G401 (cell line): ENCODE measurements around the gene LRRC14B. TPM values are rescaled to one million over a fixed set of nuclear protein-coding genes. Genes with fewer than 3 reads are reported as not detected.
"Not testable (repeated sequence)": the region's sequence is repeated elsewhere in the genome, so short reads cannot be mapped to it uniquely, and the experiment has no call there.

Source experiments
- DNase-seq: peaks from one replicate; pipeline ENCODE4 v3.0.0-alpha.2; 2015; ENCODE audit warnings: low spot score
- in situ Hi-C: cut with HindIII; loops from 2 replicates; pipeline ENCODE4 v1.10.0; 2016; ENCODE audit warnings: low sequenced_read_pairs, mixed read lengths
- total RNA-seq: library from RNA; depleted of rRNA; stranded (reverse); fragments of >200 nt; shearing (Covaris generic); gene quantifications from 2 replicates; pipeline ENCODE4 v1.2.3, GENCODE V29; 2014

LRRC14B gene
- total RNA-seq, 1 experiment from 2014 or later, result not detected

DNA sequence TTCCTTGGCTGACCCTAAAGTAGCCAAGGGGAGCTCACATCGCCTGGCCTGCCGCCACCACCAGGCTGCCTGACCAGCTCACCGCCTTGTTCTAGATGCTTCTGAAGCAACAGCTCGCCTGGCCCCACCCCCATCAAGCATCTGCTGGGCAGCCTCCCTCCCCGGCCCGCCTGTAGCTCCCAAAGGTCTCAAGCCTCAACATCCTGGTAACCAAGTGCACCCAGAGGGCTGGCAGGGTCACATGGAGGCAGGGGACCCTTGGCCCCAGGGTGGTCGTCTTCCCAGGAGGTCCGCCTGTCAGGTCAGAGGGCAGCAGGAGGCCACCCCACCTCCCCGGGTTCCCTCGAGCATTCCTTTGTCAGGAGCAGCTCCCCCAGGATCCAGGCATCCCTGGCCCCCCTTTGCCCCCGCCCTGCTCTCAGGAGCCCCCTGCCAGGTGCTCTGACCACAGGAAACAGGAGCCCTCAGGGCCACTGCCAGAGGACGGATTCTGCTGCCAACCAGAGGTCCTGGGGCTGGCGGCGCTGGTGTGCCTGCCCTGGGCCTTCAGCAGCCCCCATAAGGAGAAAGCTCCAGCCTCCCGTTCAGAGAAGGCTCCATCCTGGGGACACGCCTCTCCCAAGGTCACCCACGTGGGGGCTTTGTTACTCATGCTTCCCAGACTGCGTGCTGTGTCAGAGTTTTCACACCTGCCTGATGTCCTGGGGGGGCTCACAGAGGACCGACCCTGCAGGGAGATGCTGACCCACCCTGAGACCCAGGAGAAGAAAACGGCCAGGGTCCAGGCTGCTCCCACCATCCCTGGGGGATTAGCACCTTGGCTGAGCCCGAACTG, 3.5 kb upstream of the LRRC14B start:
- in situ Hi-C loops, result no loop called here
- DNase-seq, result no peak

- in situ Hi-C loops, result no loop called here
- peak; percentile 90 for DNase-seq
Measured at GRCh38 chr5:188488-189481, 2.5 kb upstream of the LRRC14B start.

- in situ Hi-C loops, result no loop called here
- DNase-seq, result no peak
Measured at GRCh38 chr5:189486-189885, 1.8 kb upstream of the LRRC14B start.

- no peak for DNase-seq
- in situ Hi-C loops, result no loop called here
Measured at GRCh38 chr5:189976-190365, 1.3 kb upstream of the LRRC14B start.

- in situ Hi-C loops, result no loop called here
- no peak for DNase-seq
Measured at GRCh38 chr5:190366-191035, 794 bp upstream of the LRRC14B start.

DNA sequence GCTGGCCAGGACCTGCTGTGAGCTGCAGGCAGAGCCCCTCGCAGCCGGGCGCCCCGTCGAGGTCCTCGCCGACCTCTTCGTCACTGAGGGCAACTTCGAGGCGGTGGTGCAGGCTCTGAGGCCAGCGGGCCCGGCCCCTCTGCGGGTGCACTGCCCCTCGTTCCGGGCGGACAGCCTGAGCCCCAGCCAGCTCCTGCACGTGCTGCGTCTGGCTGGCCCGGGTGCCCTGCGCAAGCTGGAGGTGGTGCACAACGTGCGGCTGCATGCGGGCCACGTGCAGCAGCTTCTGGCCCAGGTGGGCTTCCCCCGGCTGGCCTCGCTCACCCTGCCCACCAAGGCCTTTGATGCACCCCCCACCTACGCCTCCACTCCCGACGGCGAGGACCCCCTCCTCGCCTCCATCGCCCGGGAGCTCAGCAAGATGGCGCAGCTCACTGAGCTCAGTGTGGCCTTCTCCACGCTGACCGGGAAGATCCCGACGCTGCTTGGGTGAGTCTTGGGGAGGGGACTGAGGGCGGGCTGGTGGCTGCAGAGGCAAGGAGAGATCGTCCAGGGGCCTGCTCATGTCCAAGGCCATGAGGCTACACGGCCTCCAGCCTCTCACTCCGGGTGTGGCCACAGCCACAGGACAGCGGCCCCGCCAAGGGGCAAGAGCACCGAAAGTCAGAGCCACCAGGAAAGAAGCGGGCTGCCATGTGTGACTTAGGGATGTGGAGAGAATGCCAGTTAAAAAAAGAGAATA, 825 bp downstream of the LRRC14B start:
- in situ Hi-C loops, result no loop called here

GRCh38 chr5:192691-192969, 1.3 kb downstream of the LRRC14B start:
- in situ Hi-C loops, result no loop called here
- no peak for DNase-seq

More for the DNA sequence above, 825 bp downstream of the LRRC14B start:
- no peak for DNase-seq

DNA sequence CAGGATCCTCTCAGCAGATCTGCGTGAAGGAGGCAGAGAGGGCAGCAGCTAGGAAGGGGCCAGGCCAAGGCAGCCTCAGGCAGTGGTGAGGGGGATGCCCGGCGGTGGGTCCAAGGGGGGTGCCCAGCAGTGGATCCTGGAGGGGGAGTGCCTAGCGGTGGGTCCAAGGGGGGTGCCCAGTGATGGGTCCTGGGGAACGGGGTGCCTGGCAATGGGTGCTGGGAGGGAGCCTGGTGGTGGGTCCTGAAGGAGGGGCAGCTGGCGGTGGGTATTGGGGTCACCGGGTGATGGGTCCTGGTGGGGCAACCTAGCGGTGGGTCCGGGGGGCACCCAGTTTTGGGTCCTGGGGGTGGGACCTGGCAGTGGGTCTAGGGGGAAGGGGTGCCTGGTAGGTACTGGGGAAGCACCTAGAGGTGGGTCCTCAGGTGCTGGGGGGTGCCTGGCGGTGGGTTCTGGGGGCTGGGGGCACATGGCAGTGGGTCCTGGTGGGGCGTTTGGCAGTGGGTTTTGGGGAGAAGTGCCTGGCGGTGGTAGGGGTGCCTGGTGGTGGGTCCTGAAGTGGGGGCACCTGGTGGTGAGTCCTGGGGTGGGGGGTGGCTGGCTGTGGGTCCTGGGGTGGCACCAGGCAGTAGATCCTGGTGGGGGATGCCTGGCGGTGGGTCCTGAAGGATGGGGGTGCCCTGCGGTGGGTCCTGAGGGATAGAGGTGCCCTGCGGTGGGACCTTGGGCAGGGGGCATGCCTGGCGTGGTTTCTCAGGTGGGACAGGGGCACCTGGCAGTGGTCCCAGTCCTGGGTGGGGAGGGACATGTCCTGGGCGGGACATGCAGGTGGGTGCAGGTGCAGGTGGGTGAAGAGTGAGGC, 1.9 kb downstream of the LRRC14B start:
- in situ Hi-C loops, result no loop called here
- no peak for DNase-seq

DNA sequence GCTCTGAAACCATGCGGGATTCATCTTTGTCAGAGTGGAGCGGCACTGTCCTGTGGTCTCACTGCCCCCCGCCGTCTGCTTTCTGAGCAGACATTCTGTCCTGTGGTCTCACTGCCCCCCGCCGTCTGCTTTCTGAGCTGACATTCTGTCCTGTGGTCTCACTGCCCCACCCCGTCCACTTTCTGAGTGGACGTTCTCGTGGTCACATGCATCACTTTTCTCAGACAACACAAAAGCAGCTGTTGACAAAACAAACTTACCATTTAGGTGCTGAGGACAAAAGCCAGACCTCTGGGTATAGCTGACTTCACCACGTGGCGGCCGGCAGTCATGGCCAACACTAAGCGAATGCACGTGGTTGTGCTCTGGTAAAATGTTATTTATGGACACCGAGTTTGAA, 2.8 kb downstream of the LRRC14B start:
- in situ Hi-C loops, result no loop called here
- no peak for DNase-seq

DNA sequence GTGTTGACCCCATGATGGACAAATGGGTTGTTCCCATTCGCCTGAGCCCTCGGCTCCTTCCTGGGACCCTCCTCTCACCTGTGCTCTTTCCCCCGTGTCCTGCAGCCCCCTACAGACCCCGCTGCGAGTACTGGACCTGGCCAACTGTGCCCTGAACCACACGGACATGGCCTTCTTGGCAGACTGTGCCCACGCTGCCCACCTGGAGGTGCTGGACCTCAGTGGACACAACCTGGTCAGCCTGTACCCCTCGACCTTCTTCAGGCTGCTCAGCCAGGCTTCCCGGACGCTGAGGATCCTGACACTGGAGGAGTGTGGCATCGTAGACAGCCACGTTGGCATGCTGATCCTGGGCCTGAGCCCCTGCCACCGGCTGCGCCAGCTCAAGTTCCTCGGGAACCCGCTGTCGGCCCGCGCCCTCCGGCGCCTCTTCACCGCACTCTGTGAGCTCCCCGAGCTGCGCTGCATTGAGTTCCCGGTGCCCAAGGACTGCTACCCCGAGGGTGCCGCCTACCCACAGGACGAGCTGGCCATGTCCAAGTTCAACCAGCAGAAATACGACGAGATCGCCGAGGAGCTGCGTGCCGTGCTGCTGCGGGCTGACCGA, 3.4 kb downstream of the LRRC14B start:
- DNase-seq, result no peak
- in situ Hi-C loops, result no loop called here

GRCh38 chr5:195401-196160, 4.3 kb downstream of the LRRC14B start:
- DNase-seq, result no peak
- in situ Hi-C loops, result no loop called here

- in situ Hi-C loops, result no loop called here
- DNase-seq, result no peak
Measured at GRCh38 chr5:196350-196749, 5.1 kb downstream of the LRRC14B start.

- DNase-seq, in situ Hi-C loops: not testable (repeated sequence)
Measured at GRCh38 chr5:197031-197430, 5.7 kb downstream of the LRRC14B start.

GRCh38 chr5:197892-198489, 6.7 kb downstream of the LRRC14B start:
- no peak for DNase-seq
- in situ Hi-C loops, result no loop called here

DNA sequence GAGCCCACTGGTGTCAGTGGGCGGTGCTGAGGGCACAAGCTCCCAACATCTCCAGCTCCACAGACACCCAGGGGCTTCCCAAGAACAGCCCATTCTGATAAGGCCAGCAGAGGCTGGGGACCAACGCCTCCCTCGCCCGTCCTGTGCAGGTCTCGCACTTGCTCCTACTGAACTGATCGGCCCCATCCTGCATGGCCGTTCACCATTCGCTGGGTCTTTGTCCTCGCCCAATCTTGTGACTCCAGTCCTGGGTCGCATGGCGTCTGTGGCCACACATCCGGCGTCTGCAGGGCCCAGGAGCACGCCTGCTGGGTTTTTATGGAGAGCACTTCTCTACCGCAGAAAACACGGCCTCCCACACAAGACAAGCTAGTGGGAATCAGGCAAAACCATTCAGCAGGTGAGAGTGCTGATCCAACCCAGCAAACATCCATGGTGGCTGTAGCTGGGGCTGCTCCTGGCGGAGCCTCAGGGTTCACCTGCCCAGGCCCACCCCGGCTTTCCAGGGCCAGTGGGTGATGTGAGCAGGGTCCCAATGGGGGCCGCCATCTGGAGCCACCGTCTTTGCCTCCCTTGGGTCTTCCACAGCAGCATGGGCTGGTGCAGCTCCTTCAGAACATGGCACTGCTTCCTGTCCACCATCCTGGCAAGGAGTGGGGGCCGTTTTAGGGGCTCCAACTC, 7.4 kb downstream of the LRRC14B start:
- in situ Hi-C loops, result no loop called here
- no peak for DNase-seq

DNA sequence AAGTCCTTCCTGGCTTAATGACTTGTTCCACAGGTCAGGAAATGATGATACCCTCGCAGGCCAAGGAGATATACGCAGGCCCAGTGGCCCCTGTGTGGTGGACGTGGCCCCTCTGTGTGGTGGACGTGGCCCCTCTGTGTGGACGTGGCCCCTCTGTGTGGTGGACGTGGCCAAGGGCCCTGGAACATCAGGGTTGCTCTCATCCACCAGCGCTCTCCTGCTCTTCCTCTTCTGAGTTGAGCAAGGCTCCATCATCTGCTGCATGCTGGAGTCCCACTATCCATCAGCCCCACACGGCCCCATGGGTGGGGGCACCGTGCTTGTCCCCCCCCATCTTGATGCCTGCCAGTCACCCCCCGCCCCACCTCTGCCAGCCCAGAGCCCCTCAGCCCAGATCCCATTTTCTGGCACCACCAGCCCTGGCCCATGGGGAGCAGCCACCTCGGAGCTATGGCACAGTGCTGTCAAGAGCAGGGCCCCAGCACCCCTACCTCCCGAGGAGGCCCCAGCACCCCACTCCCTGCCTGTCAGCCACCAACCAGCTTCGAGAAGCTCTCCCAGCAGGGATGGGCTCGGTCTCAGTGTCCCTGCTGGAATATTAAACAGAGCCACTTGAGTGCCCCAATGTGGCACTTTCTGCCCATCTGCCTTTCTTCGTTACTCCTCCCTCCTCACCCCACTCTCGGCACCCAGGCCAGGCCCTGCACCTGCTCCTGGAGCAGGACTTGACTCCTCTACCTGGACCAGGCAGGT, 8.1 kb downstream of the LRRC14B start:
- DNase-seq, result no peak
- in situ Hi-C loops, result no loop called here
